HG02943 (cell line): ENCODE results near the gene AP3B1.

ENCODE experiments used
- ATAC-seq: cut with Tn5 transposase; IDR thresholded peaks from one replicate; pipeline ENCODE4 v1.9.1; 2021; ENCODE audit warnings: mild to moderate bottlenecking, low read depth, moderate library complexity; ENCODE audit not compliant: unreplicated experiment

AP3B1 gene

GRCh38 chr5:78294248-78295034 is at the start of gene AP3B1:
Gene AP3B1 (minus strand): TSS chr5:78294698. CDS start chr5:78294579, 119 bp downstream.
- ATAC-seq = peak; percentile 90

DNA sequence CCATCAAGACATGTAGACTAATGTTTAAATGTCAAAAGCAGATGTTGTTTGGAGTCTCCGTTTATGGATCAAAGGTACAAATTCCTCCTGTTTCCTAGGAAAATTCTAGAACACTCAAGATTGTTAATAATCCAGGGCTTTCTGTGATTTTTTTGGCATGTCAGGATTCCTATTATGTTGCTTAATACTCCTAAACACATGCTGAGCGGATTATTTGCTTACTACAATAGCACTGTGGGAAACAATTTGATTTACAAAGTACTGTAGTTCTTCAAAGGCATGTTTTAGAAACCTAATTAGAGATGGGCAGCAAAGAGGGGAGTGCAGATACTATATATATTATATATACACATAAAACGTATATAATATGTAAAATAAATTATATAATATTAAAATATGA is 46.9 kb upstream of the AP3B1 start:
- ATAC-seq = no peak

GRCh38 chr5:78339617-78340436 is 45.3 kb upstream of the AP3B1 start:
- no peak for ATAC-seq

- ATAC-seq = no peak
These were observed 42.2 kb upstream of the AP3B1 start for GRCh38 chr5:78336698-78337097.

DNA sequence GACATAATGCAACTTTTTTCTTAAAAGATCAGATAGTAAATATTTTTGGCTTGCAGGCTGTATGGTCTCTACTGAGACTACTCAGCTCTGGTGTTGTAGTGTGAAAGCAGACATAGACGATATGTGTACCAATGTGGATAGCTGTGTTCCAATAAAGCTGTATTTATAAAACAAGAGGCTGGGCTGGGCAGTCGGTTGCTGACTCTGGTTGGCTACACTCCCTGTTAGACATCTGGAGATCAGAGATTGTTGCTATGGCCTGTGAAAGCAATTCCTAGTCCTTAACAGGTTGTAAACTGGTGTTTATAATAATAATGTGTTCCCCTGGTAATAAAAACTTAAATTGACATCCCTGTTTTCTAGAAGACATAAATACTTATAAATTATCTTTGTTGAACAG is 41.5 kb upstream of the AP3B1 start:
- ATAC-seq = no peak

- no peak for ATAC-seq
These were observed 40.3 kb upstream of the AP3B1 start for GRCh38 chr5:78334811-78335210.

DNA sequence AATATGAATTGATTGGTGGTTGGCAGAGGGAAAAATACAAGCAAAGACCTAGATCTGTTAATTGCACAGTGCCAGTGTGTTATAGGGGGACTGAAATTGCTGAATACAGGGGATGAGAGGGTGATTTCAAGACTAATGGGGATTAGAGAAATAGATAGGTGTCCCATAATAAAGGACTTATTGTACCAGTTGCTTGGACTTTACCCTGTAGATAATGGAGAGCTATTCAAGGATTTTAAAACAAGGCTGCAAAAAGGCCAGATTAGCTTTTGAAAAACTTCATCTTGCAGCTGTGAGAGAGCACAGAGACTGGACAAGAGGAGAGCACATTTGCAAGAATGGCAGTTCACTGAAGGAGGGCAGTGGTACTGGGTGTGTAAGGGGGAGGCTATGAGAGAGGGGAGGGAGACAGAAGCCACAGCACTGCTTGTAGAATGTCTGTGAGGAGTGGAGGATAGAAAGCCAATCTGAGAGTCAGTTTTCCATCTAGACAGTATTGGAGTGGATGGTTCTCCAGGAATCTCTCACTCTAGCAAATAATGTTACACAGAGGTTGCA is 37.1 kb upstream of the AP3B1 start:
- no peak for ATAC-seq

DNA sequence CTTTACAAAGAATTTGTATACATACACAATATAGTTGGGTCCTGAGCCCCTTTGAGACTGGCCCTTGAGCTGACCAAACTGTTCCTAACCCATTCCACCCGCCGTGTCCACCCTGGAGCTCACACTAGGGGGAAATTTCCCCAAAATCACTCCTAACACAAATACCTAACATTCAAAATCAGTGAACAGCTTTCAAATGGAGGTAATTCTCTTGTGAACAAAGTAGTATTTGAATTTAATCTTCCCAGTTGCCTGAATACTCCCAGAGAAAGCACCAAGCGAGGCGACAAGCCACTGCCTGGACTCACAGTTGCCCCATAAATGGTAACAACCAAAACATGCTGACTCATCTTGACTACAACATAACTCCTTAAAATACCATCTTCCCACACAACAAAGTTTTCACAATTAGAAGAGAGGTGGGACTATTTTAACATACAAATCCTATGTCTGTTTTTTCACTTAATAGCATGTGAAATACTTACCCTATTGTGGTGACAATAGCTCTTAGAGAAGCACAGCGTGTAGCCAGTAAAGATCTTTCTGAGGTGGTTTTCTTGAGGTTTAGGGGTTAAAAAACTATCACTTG is 34.2 kb upstream of the AP3B1 start:
- ATAC-seq = no peak

DNA sequence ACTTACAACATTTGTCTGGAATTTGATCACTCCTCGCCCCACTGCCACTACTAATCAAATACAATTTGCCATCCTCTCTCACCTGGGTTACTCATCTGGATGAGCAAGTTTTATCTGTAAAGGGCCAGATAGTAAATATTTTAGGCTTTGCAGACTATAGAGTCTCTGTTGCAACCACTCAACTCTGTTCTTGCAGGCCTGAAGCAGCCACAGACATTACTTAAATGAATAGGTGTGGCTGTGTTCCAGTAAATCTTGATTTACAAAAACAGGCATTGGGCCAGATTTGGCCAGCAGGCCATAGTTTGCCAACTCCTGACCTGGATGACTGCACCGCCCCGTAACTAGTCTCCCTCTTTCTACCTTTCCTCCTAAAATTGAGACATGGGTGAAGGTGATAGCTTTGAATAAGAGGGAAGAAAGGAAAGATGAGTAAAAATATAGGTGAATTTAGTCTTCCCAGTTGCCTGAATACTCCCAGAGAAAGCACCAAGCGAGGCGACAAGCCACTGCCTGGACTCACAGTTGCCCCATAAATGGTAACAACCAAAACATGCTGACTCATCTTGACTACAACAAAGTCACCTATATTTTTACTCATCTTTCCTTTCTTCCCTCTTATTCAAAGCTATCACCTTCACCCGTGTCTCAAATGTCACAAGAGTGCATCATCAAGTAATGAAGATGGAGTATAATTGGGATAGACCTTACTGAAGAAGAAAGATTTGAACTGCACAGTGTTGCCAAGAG is 33.4 kb upstream of the AP3B1 start:
- no peak for ATAC-seq

DNA sequence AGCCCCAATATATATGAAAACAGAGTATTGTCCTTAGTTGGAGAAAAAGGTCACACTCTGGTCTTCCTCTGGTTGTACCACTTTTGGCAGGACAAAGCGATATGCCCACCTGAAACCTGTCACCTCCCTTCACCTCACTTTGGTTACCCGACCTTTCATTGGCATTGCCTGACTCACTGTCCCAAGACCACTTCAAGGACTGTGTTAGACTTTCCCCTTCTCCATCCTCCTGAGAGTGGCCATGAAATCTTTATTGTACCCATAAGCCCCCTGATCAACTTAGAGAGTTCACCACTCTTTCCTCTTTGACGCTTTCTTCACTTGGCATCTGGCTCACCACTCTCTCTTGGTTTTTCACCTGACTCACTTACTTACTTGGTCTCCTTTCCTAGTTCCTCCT is 32.4 kb upstream of the AP3B1 start:
- no peak for ATAC-seq

DNA sequence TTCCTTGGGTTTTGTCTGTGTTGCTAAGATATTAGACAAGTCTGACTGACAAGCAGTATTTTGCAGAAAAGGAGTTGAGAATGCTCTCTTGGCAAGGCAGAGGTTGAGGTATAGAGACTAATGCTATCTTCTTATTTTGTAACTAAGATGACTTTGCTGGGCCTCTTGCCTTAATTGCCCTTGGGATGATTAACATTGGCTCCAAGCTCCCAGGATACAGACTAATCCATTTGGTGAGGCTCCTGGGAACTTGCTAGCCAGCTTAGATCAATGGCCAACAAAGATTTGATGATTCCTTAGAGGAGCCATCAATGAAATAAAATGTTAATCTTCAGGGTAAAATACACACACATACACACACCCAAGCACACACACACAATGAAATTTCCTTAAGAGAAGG is 28.7 kb upstream of the AP3B1 start:
- no peak for ATAC-seq

DNA sequence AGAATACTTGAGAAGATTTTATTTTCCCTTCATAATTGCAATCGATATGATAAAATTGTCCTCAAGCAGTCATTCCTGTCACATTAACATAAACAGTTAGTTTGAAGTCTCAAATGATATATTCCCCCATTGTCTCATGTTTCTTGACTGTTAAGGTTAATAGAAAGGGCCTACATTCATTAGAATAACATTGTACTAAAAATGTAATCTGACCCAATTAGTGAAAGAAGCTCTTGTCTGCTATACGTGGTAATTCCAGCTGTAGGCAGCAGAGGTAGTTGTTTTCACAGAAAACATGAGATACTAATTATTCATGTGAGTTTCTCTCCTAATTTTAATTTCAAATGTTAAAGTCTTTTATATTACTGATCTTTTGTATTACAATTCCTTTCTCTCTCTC is 25.9 kb upstream of the AP3B1 start:
- ATAC-seq = no peak

- ATAC-seq = no peak
These were observed 23.8 kb upstream of the AP3B1 start for GRCh38 chr5:78318337-78318736.

- ATAC-seq = no peak
These were observed 23.0 kb upstream of the AP3B1 start for GRCh38 chr5:78317515-78317914.

DNA sequence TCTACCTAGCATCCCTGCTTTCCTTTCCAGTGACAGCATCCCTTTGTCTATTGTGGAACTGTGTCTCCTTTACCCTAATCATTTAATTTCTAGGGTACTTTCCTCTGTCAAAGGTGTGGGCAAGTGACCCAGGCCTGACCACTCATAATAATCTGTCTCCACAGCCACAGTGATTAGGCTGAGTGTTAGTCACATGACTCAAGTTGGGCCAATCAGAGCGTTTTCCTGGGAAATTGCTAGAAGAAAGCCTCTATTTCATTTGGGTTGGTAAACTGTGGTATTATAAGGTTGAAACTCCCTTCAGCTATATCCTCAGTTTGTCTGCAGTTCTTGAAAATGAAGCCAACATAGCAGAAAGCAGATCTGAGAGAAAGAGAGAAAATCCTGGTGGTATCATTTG is 14.2 kb upstream of the AP3B1 start:
- ATAC-seq = no peak

GRCh38 chr5:78300464-78301045 is 6.1 kb upstream of the AP3B1 start:
- ATAC-seq = no peak

DNA sequence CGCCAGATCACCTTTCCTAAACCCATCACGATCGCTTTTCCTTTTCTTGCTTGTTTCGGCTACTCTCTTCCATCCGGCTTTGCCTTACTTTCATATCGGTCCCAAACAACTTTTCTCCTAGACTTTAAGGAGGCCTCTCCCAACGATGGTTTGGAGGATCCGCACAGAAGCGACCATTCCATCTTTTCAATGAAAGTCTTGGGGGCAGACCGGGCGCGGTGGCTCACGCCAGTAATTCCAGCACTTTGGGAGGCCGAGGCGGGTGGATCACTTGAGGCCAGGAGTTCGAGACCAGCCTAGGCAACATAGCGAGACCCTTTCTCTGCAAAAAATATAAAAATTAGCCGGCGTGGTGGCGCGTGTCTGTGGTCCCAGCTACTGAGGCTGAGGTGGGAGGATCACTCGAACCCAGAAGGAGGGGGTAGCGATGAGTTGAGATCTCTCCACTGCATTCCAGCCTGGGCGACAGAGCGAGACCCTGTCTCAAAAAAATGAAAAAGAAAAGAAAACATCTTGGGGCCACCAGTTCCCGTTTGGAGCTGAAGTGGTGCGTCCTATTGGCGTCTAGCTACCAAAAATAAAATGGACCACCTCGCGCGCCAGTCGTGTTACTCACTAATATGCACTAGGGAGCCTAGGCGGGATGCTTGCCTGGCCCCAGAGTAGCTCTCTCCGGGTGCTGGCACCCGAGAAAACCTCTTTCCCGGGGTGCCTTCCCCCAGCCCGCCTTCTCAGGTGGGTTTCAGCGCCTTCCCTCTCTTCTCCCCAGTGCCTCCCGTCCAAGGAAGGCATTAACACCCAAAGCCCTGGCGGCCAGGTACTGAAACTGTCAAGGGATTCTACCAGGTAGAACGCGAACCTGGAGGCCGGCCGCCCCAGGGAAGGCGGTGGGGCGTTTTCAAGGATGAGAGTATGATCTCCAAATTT is 800 bp upstream of the AP3B1 start:
- ATAC-seq = peak; percentile 22

DNA sequence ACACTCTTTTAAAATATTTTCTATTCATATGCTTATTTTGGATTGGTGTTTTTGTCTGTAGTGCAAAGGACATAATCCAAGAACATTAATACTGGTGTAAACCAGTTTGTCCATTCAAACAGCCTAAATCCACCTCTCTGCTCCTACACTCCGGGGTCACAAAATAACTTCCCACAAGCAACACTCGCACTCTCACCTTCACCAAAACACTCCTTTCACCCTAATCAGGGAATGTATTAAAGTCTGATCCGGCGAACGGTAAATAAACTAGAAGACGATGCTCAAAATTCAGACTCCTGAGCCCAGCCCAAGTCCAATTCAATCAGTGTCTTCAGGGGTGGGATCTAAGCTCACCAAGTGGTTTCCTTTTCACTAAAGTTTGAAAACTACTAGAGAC is 649 bp downstream of the AP3B1 start:
- ATAC-seq = no peak

DNA sequence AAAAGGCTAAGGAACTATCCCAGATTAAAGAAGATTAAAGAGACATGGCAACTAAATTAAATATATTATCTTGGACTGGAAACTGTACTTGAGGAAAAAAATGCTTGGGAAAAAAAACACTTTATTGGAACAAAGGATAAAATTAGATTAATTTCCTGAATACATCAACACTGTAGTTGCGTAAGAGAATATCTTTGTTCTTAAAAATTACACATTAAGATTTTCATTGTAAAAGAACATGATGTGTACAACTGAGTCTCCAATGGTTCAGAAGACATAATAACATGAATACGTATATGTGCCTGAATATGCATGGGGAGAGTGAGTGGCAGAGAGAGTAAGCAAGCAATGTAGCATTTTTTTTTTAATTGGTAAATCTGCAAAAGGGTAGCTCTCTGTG is 2.8 kb downstream of the AP3B1 start:
- ATAC-seq = no peak
